ENCODE measurements around the gene HDAC2. TPM values are rescaled to one million over a fixed set of nuclear protein-coding genes. Genes with fewer than 3 reads are reported as not detected.

The HDAC2 gene
- total RNA-seq, 2 donors from 2014 or later = 275 to 335 TPM

- H3K4me1 Mint-ChIP-seq = peaks cover 37% of the 10 kb centered on the region
- H3K9me3 Mint-ChIP-seq = no peaks in the 10 kb centered on the region
- H3K27ac Mint-ChIP-seq = peak overlapping the region; percentile 77
- TF ChIP-seq CTCF (conservative IDR thresholded peaks at IDR 0.05) = no peak
- H3K36me3 ChIP-seq (ENCODE audit: control insufficient read depth, insufficient read depth, low read length) = peaks cover 40% of the 10 kb centered on the region
- H3K27me3 ChIP-seq (ENCODE audit: control insufficient read depth, insufficient read depth, low read length, poor library complexity, severe bottlenecking) = no peaks in the 10 kb centered on the region
- H3K9me3 ChIP-seq (ENCODE audit: control insufficient read depth, low read length) = no peaks in the 10 kb centered on the region
- H3K36me3 Mint-ChIP-seq (ENCODE audit: low read depth) = peaks cover 40% of the 10 kb centered on the region
- DNase-seq = no peak
- no peak overlapping the region for H3K4me3 Mint-ChIP-seq
- H3K4me3 ChIP-seq (ENCODE audit: low read length) = no peak overlapping the region
- H3K9ac ChIP-seq (ENCODE audit: extremely low read depth, low read length, poor library complexity, severe bottlenecking) = no peak overlapping the region
- 89% methylated on average over 2 of the region's 2 CpGs; no CpG with 5 or more reads in 1 of the 2 experiments for WGBS, 2 experiments (ENCODE audit: insufficient coverage in 1 of 2, insufficient read length in 1 of 2)
- H3K4me1 ChIP-seq (ENCODE audit: control insufficient read depth, insufficient read depth, low read length) = no peaks in the 10 kb centered on the region
- H3K27ac ChIP-seq (ENCODE audit: low read depth, low read length) = no peak overlapping the region
- no peaks in the 10 kb centered on the region for H3K27me3 Mint-ChIP-seq (ENCODE audit: insufficient read depth)
Measured at GRCh38 chr6:113960795-113961194, 10.2 kb downstream of the HDAC2 start.

- no peak for DNase-seq
- no peaks in the 10 kb centered on the region for H3K27me3 Mint-ChIP-seq (ENCODE audit: insufficient read depth)
- no peaks in the 10 kb centered on the region for H3K4me1 ChIP-seq (ENCODE audit: control insufficient read depth, insufficient read depth, low read length)
- H3K4me1 Mint-ChIP-seq = peaks cover 31% of the 10 kb centered on the region
- H3K36me3 Mint-ChIP-seq (ENCODE audit: low read depth) = peaks cover 47% of the 10 kb centered on the region
- H3K27ac ChIP-seq (ENCODE audit: low read depth, low read length) = no peak overlapping the region
- no peak for TF ChIP-seq CTCF (conservative IDR thresholded peaks at IDR 0.05)
- H3K4me3 ChIP-seq (ENCODE audit: low read length) = no peak overlapping the region
- no peak overlapping the region for H3K9ac ChIP-seq (ENCODE audit: extremely low read depth, low read length, poor library complexity, severe bottlenecking)
- WGBS, 2 experiments (ENCODE audit: insufficient coverage in 1 of 2, insufficient read length in 1 of 2) = 100% methylated on average over 1 of the region's 1 CpG; no CpG with 5 or more reads in 1 of the 2 experiments
- no peak overlapping the region for H3K4me3 Mint-ChIP-seq
- H3K27me3 ChIP-seq (ENCODE audit: control insufficient read depth, insufficient read depth, low read length, poor library complexity, severe bottlenecking) = no peaks in the 10 kb centered on the region
- H3K9me3 ChIP-seq (ENCODE audit: control insufficient read depth, low read length) = no peaks in the 10 kb centered on the region
- H3K36me3 ChIP-seq (ENCODE audit: control insufficient read depth, insufficient read depth, low read length) = peaks cover 55% of the 10 kb centered on the region
- H3K9me3 Mint-ChIP-seq = no peaks in the 10 kb centered on the region
- no peak overlapping the region for H3K27ac Mint-ChIP-seq
Measured at GRCh38 chr6:113959235-113959634, 11.7 kb downstream of the HDAC2 start.

- no peak overlapping the region for H3K4me3 ChIP-seq (ENCODE audit: low read length)
- no peak for TF ChIP-seq CTCF (conservative IDR thresholded peaks at IDR 0.05)
- Mint-ChIP-seq H3K36me3 (ENCODE audit: low read depth) (peaks cover 76% of the 10 kb centered on the region), H3K27me3 (ENCODE audit: insufficient read depth) (no peaks in the 10 kb centered on the region), H3K4me3 (no peak overlapping the region), H3K27ac (no peak overlapping the region), H3K9me3 (no peaks in the 10 kb centered on the region), H3K4me1 (peaks cover 9% of the 10 kb centered on the region)
- H3K4me1 ChIP-seq (ENCODE audit: control insufficient read depth, insufficient read depth, low read length) = no peaks in the 10 kb centered on the region
- peaks cover 95% of the 10 kb centered on the region for H3K36me3 ChIP-seq (ENCODE audit: control insufficient read depth, insufficient read depth, low read length)
- no peak overlapping the region for H3K27ac ChIP-seq (ENCODE audit: low read depth, low read length)
- WGBS, 2 experiments (ENCODE audit: insufficient coverage in 1 of 2, insufficient read length in 1 of 2) = 100% methylated on average over 1 of the region's 1 CpG; no CpG with 5 or more reads in 1 of the 2 experiments
- no peak for DNase-seq
- H3K9ac ChIP-seq (ENCODE audit: extremely low read depth, low read length, poor library complexity, severe bottlenecking) = no peak overlapping the region
- no peaks in the 10 kb centered on the region for H3K27me3 ChIP-seq (ENCODE audit: control insufficient read depth, insufficient read depth, low read length, poor library complexity, severe bottlenecking)
- H3K9me3 ChIP-seq (ENCODE audit: control insufficient read depth, low read length) = no peaks in the 10 kb centered on the region
Measured at GRCh38 chr6:113954653-113955052, 16.3 kb downstream of the HDAC2 start.
